Left ventricle myocardium inferior (tissue), 1 donor: ENCODE results near the gene FHAD1. TPM values are rescaled to one million over a fixed set of nuclear protein-coding genes. Genes with fewer than 3 reads are reported as not detected.
"Not testable (repeated sequence)": the region's sequence is repeated elsewhere in the genome, so short reads cannot be mapped to it uniquely, and the experiment has no call there.

ENCODE experiments used
- DNase-seq: peaks from one replicate; pipeline ENCODE4 v3.0.0-alpha.2; 2020
- H3K27ac ChIP-seq: fragments of 200-600 bp; replicated peaks from 2 replicates; pipeline ENCODE4 v1.8.0; 2021
- H3K27me3 ChIP-seq: fragments of 200-600 bp; 2 replicates; pipeline ENCODE4 v1.8.0; 2021; ENCODE audit warnings: low read depth
- H3K36me3 ChIP-seq: fragments of 200-600 bp; 2 replicates; pipeline ENCODE4 v1.8.0; 2021
- H3K4me1 ChIP-seq: fragments of 200-600 bp; 2 replicates; pipeline ENCODE4 v1.8.0; 2021
- H3K4me3 ChIP-seq: fragments of 200-600 bp; 2 replicates; pipeline ENCODE4 v1.8.0; 2021; ENCODE audit warnings: mild to moderate bottlenecking, moderate library complexity
- H3K9me3 ChIP-seq: fragments of 200-600 bp; replicated peaks from 2 replicates; pipeline ENCODE4 v1.8.0; 2021
- CTCF ChIP-seq: fragments of 200-600 bp; IDR thresholded peaks from 2 replicates; pipeline ENCODE4 v1.8.0; 2021; ENCODE audit warnings: antibody characterized with exemption, mild to moderate bottlenecking, borderline replicate concordance
- intact Hi-C: fragments of 100-400 bp; cut with micrococcal nuclease; formaldehyde crosslinking; loops from one replicate; pipeline ENCODE4 v1.11.0; 2022
- total RNA-seq: library from RNA; stranded (reverse); fragmentation: NEBNext Ultra II Directional; extraction: Animal tissue kit (Norgen Biotek cat#: 25700); gene quantifications from one replicate; pipeline ENCODE4 v1.2.1, GENCODE V29; 2021
- donor health status: DM: no; HTN: yes; CAD: no; lungs with severe emphysema.

The FHAD1 gene
- total RNA-seq, 1 donor from 2014 or later = not detected

- no peak overlapping the region for H3K27ac ChIP-seq
- intact Hi-C loops = no loop called here
- H3K27me3 ChIP-seq = no peaks in the 10 kb centered on the region
- H3K4me1 ChIP-seq = no peaks in the 10 kb centered on the region
- DNase-seq = peak; percentile 51
- H3K4me3 ChIP-seq = no peak overlapping the region
- H3K36me3 ChIP-seq = no peaks in the 10 kb centered on the region
- TF ChIP-seq CTCF = peak; percentile 91
- no peaks in the 10 kb centered on the region for H3K9me3 ChIP-seq
Observed at GRCh38 chr1:15304708-15305467, 57.9 kb downstream of the FHAD1 start.

- no peaks in the 10 kb centered on the region for H3K4me1 ChIP-seq
Observed at GRCh38 chr1:15305468-15305770, 58.4 kb downstream of the FHAD1 start.

GRCh38 chr1:15306352-15306751 is 59.3 kb downstream of the FHAD1 start:
- H3K4me1 ChIP-seq, H3K36me3 ChIP-seq, intact Hi-C loops, H3K4me3 ChIP-seq, H3K27me3 ChIP-seq, H3K27ac ChIP-seq, H3K9me3 ChIP-seq, DNase-seq: not testable (repeated sequence)

More at GRCh38 chr1:15305468-15305770, 58.4 kb downstream of the FHAD1 start:
- intact Hi-C loops = no loop called here
- TF ChIP-seq CTCF = no peak
- Histone ChIP-seq H3K27ac (no peak overlapping the region), H3K4me3 (no peak overlapping the region), H3K27me3 (no peaks in the 10 kb centered on the region), H3K36me3 (no peaks in the 10 kb centered on the region), H3K9me3 (no peaks in the 10 kb centered on the region)
- no peak for DNase-seq

GRCh38 chr1:15308135-15308534 is 61.1 kb downstream of the FHAD1 start:
- H3K4me1 ChIP-seq = no peaks in the 10 kb centered on the region
- no peak for TF ChIP-seq CTCF
- H3K4me3 ChIP-seq = no peak overlapping the region
- no peaks in the 10 kb centered on the region for H3K9me3 ChIP-seq
- no peak overlapping the region for H3K27ac ChIP-seq
- intact Hi-C loops = no loop called here
- no peaks in the 10 kb centered on the region for H3K27me3 ChIP-seq
- DNase-seq = no peak
- no peaks in the 10 kb centered on the region for H3K36me3 ChIP-seq

GRCh38 chr1:15308621-15309027 is 61.6 kb downstream of the FHAD1 start:
- H3K27ac ChIP-seq = no peak overlapping the region
- intact Hi-C loops = no loop called here
- no peak for DNase-seq
- H3K4me3 ChIP-seq = no peak overlapping the region
- no peak for TF ChIP-seq CTCF
- H3K36me3 ChIP-seq = no peaks in the 10 kb centered on the region
- H3K4me1 ChIP-seq = no peaks in the 10 kb centered on the region
- no peaks in the 10 kb centered on the region for H3K9me3 ChIP-seq
- H3K27me3 ChIP-seq = no peaks in the 10 kb centered on the region

- intact Hi-C loops = no loop called here
- H3K36me3 ChIP-seq = no peaks in the 10 kb centered on the region
- no peak for TF ChIP-seq CTCF
- no peaks in the 10 kb centered on the region for H3K4me1 ChIP-seq
- no peaks in the 10 kb centered on the region for H3K27me3 ChIP-seq
- DNase-seq = no peak
- H3K9me3 ChIP-seq = no peaks in the 10 kb centered on the region
- no peak overlapping the region for H3K4me3 ChIP-seq
- no peak overlapping the region for H3K27ac ChIP-seq
Observed at GRCh38 chr1:15309687-15310086, 62.7 kb downstream of the FHAD1 start.
